ENCODE data around the gene DUOX2.

The DUOX2 gene

GRCh38 chr15:45114076-45114750, at the start of gene DUOX2, which contains the start of gene DUOXA2:
TSS of gene DUOX2 (minus strand) at chr15:45114172. CDS start at chr15:45113411, 761 bp downstream.
TSS of gene DUOXA2 (plus strand) at chr15:45114326. CDS start at chr15:45114606, 280 bp downstream.
- DNase-seq (ENCODE audit: low read depth): no peak

- no peak for DNase-seq (ENCODE audit: low read depth)
These were observed 49.5 kb upstream of the DUOX2 start for GRCh38 chr15:45163508-45163856.

GRCh38 chr15:45162771-45163507, 49.0 kb upstream of the DUOX2 start:
- DNase-seq (ENCODE audit: low read depth): peak; percentile 55

- DNase-seq (ENCODE audit: low read depth): no peak
These were observed 47.7 kb upstream of the DUOX2 start for GRCh38 chr15:45161666-45162065.

- peak; percentile 92 for DNase-seq (ENCODE audit: low read depth)
These were observed 44.0 kb upstream of the DUOX2 start for GRCh38 chr15:45157974-45158373.

- peak; percentile 90 for DNase-seq (ENCODE audit: low read depth)
These were observed 42.9 kb upstream of the DUOX2 start for GRCh38 chr15:45156744-45157455.

GRCh38 chr15:45155739-45156138, 41.8 kb upstream of the DUOX2 start:
- DNase-seq (ENCODE audit: low read depth): no peak

GRCh38 chr15:45151998-45152828, 38.2 kb upstream of the DUOX2 start:
- no peak for DNase-seq (ENCODE audit: low read depth)

- no peak for DNase-seq (ENCODE audit: low read depth)
These were observed 37.0 kb upstream of the DUOX2 start for GRCh38 chr15:45150997-45151396.

GRCh38 chr15:45150481-45150880, 36.5 kb upstream of the DUOX2 start:
- DNase-seq (ENCODE audit: low read depth): no peak

- DNase-seq (ENCODE audit: low read depth): no peak
These were observed 35.1 kb upstream of the DUOX2 start for GRCh38 chr15:45149060-45149459.

- DNase-seq (ENCODE audit: low read depth): no peak
These were observed 34.4 kb upstream of the DUOX2 start for GRCh38 chr15:45148076-45149059.

GRCh38 chr15:45147606-45148005, 33.6 kb upstream of the DUOX2 start:
- DNase-seq (ENCODE audit: low read depth): no peak

- DNase-seq (ENCODE audit: low read depth): no peak
These were observed 32.4 kb upstream of the DUOX2 start for GRCh38 chr15:45146405-45146804.

- no peak for DNase-seq (ENCODE audit: low read depth)
These were observed 30.8 kb upstream of the DUOX2 start for GRCh38 chr15:45144775-45145174.

- DNase-seq (ENCODE audit: low read depth): no peak
These were observed 30.0 kb upstream of the DUOX2 start for GRCh38 chr15:45143946-45144345.

- DNase-seq (ENCODE audit: low read depth): no peak
These were observed 29.1 kb upstream of the DUOX2 start for GRCh38 chr15:45143056-45143455.

- DNase-seq (ENCODE audit: low read depth): no peak
These were observed 27.4 kb upstream of the DUOX2 start for GRCh38 chr15:45141386-45141785.

GRCh38 chr15:45140557-45141250, 26.7 kb upstream of the DUOX2 start:
- no peak for DNase-seq (ENCODE audit: low read depth)

GRCh38 chr15:45139770-45140169, 25.8 kb upstream of the DUOX2 start:
- DNase-seq (ENCODE audit: low read depth): no peak
